ENCODE data around the gene ZEB2. TPM values are rescaled to one million over a fixed set of nuclear protein-coding genes. Genes with fewer than 3 reads are reported as not detected.

ZEB2 gene
- total and polyA plus RNA-seq, 10 of the 15 experiments (the other 5 are each of a cell fraction or from before 2014, with no cell fraction given): 0.14 to 3.2 (median 0.84) TPM

- Histone ChIP-seq H3K36me3 (ENCODE audit: control insufficient read depth in 2 of 2, insufficient read depth in 2 of 2, low read length in 1 of 2) (no peaks in the 10 kb centered on the region), H3K9ac (ENCODE audit: control insufficient read depth, insufficient read depth, low read length) (no peak overlapping the region), H3K27ac (ENCODE audit: control insufficient read depth, insufficient read depth) (no peak overlapping the region), H3K27me3 (replicated peaks in 1 of 2; ENCODE audit: control insufficient read depth in 2 of 2, insufficient read depth in 2 of 2, low read length in 1 of 2) (no peaks in the 10 kb centered on the region; a peak in 1 of 4 replicates), H3K79me2 (ENCODE audit: control insufficient read depth, insufficient read depth, low read length) (no peaks in the 10 kb centered on the region), H3K4me3 (no peak overlapping the region), H3K4me1 (ENCODE audit: control insufficient read depth, insufficient read depth, low read length) (no peaks in the 10 kb centered on the region), H3K4me2 (ENCODE audit: control insufficient read depth, insufficient read depth) (no peak overlapping the region), H3K9me3 (replicated peaks; ENCODE audit: control insufficient read depth, insufficient read depth, low read length) (no peaks in the 10 kb centered on the region), H4K20me1 (ENCODE audit: control insufficient read depth, insufficient read depth) (no peaks in the 10 kb centered on the region), H2AFZ (ENCODE audit: control insufficient read depth, low read depth, low read length) (no peak overlapping the region)
- in situ Hi-C loops (cut with MboI): no loop called here
- ChIA-PET CTCF (no interaction called here), RAD21 (ENCODE audit: unreplicated experiment) (no interaction called here), POLR2A (interaction anchor here (0.5 kb wide), 1 partner anchor 48 kb away, joined by 4 read pairs; no protein-coding TSS in a partner anchor), SMC1A (ENCODE audit: uncharacterized antibody, unreplicated experiment) (interaction anchor here (0.9 to 1.2 kb wide), 3 partner anchors 9 to 108 kb away, joined by 3 read pairs; no protein-coding TSS in a partner anchor)
- BruUV-seq (replicated peaks): no TSS peak
- intact Hi-C loops (cut with micrococcal nuclease; ENCODE audit: unreplicated experiment): no loop called here
- TF ChIP-seq SPI1 (IDR thresholded peaks at IDR 0.05; ENCODE audit: borderline replicate concordance, insufficient read depth, low read depth, low read length): no peak
- FAIRE-seq: no peak
- WGBS (ENCODE audit: insufficient coverage, insufficient replicate concordance, low lambda C conversion rate, missing lambda C conversion rate): 61% methylated on average over 4 of the region's 4 CpGs
- no peak for ATAC-seq
- no peak for DNase-seq (ENCODE audit: low read depth, low spot score)
Measured at GRCh38 chr2:144539289-144539782, 19.4 kb upstream of the ZEB2 start.

- in situ Hi-C loops (cut with MboI): no loop called here
- H3K9ac ChIP-seq (ENCODE audit: control insufficient read depth, insufficient read depth, low read length): no peak overlapping the region
- H3K27ac ChIP-seq (ENCODE audit: control insufficient read depth, insufficient read depth): no peak overlapping the region
- H2AFZ ChIP-seq (ENCODE audit: control insufficient read depth, low read depth, low read length): no peak overlapping the region
- intact Hi-C loops (cut with micrococcal nuclease; ENCODE audit: unreplicated experiment): no loop called here
- no peaks in the 10 kb centered on the region; a peak in 2 of 4 replicates for H3K27me3 ChIP-seq (replicated peaks in 1 of 2; ENCODE audit: control insufficient read depth in 2 of 2, insufficient read depth in 2 of 2, low read length in 1 of 2)
- SMC1A ChIA-PET (ENCODE audit: uncharacterized antibody, unreplicated experiment): no interaction called here
- CTCF ChIA-PET: interaction anchor here (1.3 kb wide), 1 partner anchor 9 kb away, joined by 3 read pairs; no protein-coding TSS in a partner anchor
- no peak for TF ChIP-seq NR2C2 (IDR thresholded peaks at IDR 0.05; ENCODE audit: borderline replicate concordance, control insufficient read depth, insufficient read length, low read depth)
- TF ChIP-seq BCL3 (IDR thresholded peaks at IDR 0.05; ENCODE audit: borderline replicate concordance, insufficient read depth, low read depth, low read length, poor library complexity, severe bottlenecking): no peak
- no peak for TF ChIP-seq HDGF (IDR thresholded peaks at IDR 0.05)
- TF ChIP-seq POLR2A (IDR thresholded peaks at IDR 0.05; ENCODE audit: low read depth, low read length): no peak
- TF ChIP-seq ZBED1 (IDR thresholded peaks at IDR 0.05; ENCODE audit: borderline replicate concordance): no peak
- TF ChIP-seq REST (IDR thresholded peaks at IDR 0.05; ENCODE audit: low read depth, low read length): no peak
- no peak for TF ChIP-seq CEBPB (IDR thresholded peaks at IDR 0.05; ENCODE audit: borderline replicate concordance in 1 of 2, low read depth in 2 of 2, low read length in 2 of 2)
- no peak for TF ChIP-seq STAT1 (conservative IDR thresholded peaks at IDR 0.05)
- no peak for TF ChIP-seq BACH1 (IDR thresholded peaks at IDR 0.05; ENCODE audit: borderline replicate concordance)
- no peak for TF ChIP-seq BRCA1 (IDR thresholded peaks at IDR 0.05; ENCODE audit: low read depth, low read length)
- no peak for TF ChIP-seq EP300 (IDR thresholded peaks at IDR 0.05; ENCODE audit: borderline replicate concordance in 1 of 2, control insufficient read depth in 1 of 2, low read depth in 2 of 2, low read length in 2 of 2)
- TF ChIP-seq GABPA (IDR thresholded peaks at IDR 0.05; ENCODE audit: low read depth): no peak
- RAD21 ChIA-PET (ENCODE audit: unreplicated experiment): no interaction called here
- no TSS peak for BruUV-seq (replicated peaks)
- H3K9me3 ChIP-seq (replicated peaks; ENCODE audit: control insufficient read depth, insufficient read depth, low read length): no peaks in the 10 kb centered on the region
- no peaks in the 10 kb centered on the region for H3K36me3 ChIP-seq (ENCODE audit: control insufficient read depth in 2 of 2, insufficient read depth in 2 of 2, low read length in 1 of 2)
- no peak for DNase-seq (ENCODE audit: low read depth, low spot score)
- no peaks in the 10 kb centered on the region for H3K4me1 ChIP-seq (ENCODE audit: control insufficient read depth, insufficient read depth, low read length)
- no peak overlapping the region for H3K4me3 ChIP-seq
- WGBS (ENCODE audit: insufficient coverage, insufficient replicate concordance, low lambda C conversion rate, missing lambda C conversion rate): 29% methylated on average over 2 of the region's 2 CpGs
- FAIRE-seq: no peak
- no peaks in the 10 kb centered on the region for H3K79me2 ChIP-seq (ENCODE audit: control insufficient read depth, insufficient read depth, low read length)
- no peak overlapping the region for H3K4me2 ChIP-seq (ENCODE audit: control insufficient read depth, insufficient read depth)
- no peaks in the 10 kb centered on the region for H4K20me1 ChIP-seq (ENCODE audit: control insufficient read depth, insufficient read depth)
- no peak for ATAC-seq
- POLR2A ChIA-PET: interaction anchor here (0.6 kb wide), 1 partner anchor 21 kb away, joined by 3 read pairs; no protein-coding TSS in a partner anchor
Measured at GRCh38 chr2:144535300-144535699, 15.4 kb upstream of the ZEB2 start.

Measured in GM12878 (cell line).